HepG2 (cell line): ENCODE data around the gene CCDC57. TPM values are rescaled to one million over a fixed set of nuclear protein-coding genes. Genes with fewer than 3 reads are reported as not detected.

Source experiments
- ATAC-seq: fragments of 200-7000 bp; cut with Tn5 transposase; 3 replicates; pipeline ENCODE4 v1.9.1; 2020; ENCODE audit warnings: mild to moderate bottlenecking, moderate library complexity
- BruUV-seq: library from RNA; stranded (reverse); fragments of 400-500 nt; replicated peaks from 2 replicates; lab custom pipeline; 2021; lab: Mats Ljungman, UMichigan
- CTCF ChIA-PET: fragments of 300-600 bp; formaldehyde crosslinking; extraction: SDS; loops from one replicate; lab custom pipeline; 2021; ENCODE audit warnings: low total read pairs, inconsistent platforms, low intra/inter-chr PET ratio; lab: Yijun Ruan, JAX
- POLR2A ChIA-PET: fragments of 350-600 bp; sonication (Branson Sonifier 250); formaldehyde crosslinking; loops from one replicate; lab custom pipeline; 2020; ENCODE audit warnings: antibody characterized with exemption, inconsistent platforms; lab: Yijun Ruan, JAX
- DNase-seq: peaks from one replicate; pipeline ENCODE4 v3.0.0-alpha.2; 2015; ENCODE audit warnings: low spot score
- FAIRE-seq: peaks from 3 replicates; lab custom pipeline; 2011; peaks lifted over from hg19 to GRCh38; lab: Jason Lieb, UNC
- H2AFZ ChIP-seq: one replicate; pipeline ENCODE4 v1.6.1; 2011; ENCODE audit warnings: low read length, inconsistent platforms
- H3K27ac ChIP-seq: fragments of 300-600 bp; 3 replicates; pipeline ENCODE4 v1.8.0; 2011; ENCODE audit warnings: mixed run types, mild to moderate bottlenecking, mixed read lengths, low read length, inconsistent platforms; ENCODE audit not compliant: insufficient read depth; ENCODE audit errors: extremely low read length
- H3K27me3 ChIP-seq, 2 experiments: fragments of 200-600 bp in 1 of 2; 2 replicates in 1 of 2; 3 replicates in 1 of 2; pipeline versions ENCODE4 v1.6.0 to v1.8.0; 2011; ENCODE audit warnings: low read length in 2 of 2, mild to moderate bottlenecking in 2 of 2, moderate library complexity in 2 of 2, inconsistent platforms in 1 of 2; ENCODE audit not compliant: insufficient read depth in 2 of 2, control insufficient read depth in 1 of 2
- H3K36me3 ChIP-seq, 2 experiments: fragments of 200-600 bp in 1 of 2; replicated peaks in 1 of 2; 2 replicates in 1 of 2; 3 replicates in 1 of 2; pipeline versions ENCODE4 v1.5.1 to v1.8.0; 2011; ENCODE audit warnings: low read length in 2 of 2, inconsistent platforms in 1 of 2; ENCODE audit not compliant: insufficient read depth in 2 of 2, control insufficient read depth in 1 of 2
- H3K4me1 ChIP-seq: 2 replicates; pipeline ENCODE4 v1.5.1; 2012; ENCODE audit warnings: low read length, inconsistent platforms; ENCODE audit not compliant: insufficient read depth
- H3K4me2 ChIP-seq: 2 replicates; pipeline ENCODE4 v1.6.0; 2011; ENCODE audit warnings: low read depth, low read length, inconsistent platforms
- H3K4me3 ChIP-seq, 3 experiments: fragments of 200-600 bp in 1 of 3; sonication (generic), shearing (Covaris generic) in 1 of 3; replicated peaks in 1 of 3; 2 replicates each; pipeline ENCODE4 v1.5.1; 2011 to 2016; ENCODE audit warnings: low read length in 3 of 3, inconsistent platforms in 2 of 3, low read depth in 2 of 3, mild to moderate bottlenecking in 2 of 3, control low read depth in 1 of 3, mixed read lengths in 1 of 3; ENCODE audit not compliant: insufficient read depth in 1 of 3
- H3K79me2 ChIP-seq: one replicate; pipeline ENCODE4 v1.6.1; 2011; ENCODE audit warnings: low read length, inconsistent platforms; ENCODE audit not compliant: insufficient read depth
- H3K9ac ChIP-seq: 2 replicates; pipeline ENCODE4 v1.6.0; 2011; ENCODE audit warnings: mild to moderate bottlenecking, low read depth, low read length, inconsistent platforms; ENCODE audit not compliant: insufficient read depth
- H3K9me3 ChIP-seq: 2 replicates; pipeline ENCODE4 v1.5.1; 2012; ENCODE audit warnings: mild to moderate bottlenecking, low read length
- H4K20me1 ChIP-seq: 2 replicates; pipeline ENCODE4 v1.6.0; 2011; ENCODE audit warnings: inconsistent platforms, mild to moderate bottlenecking, low read length, moderate library complexity; ENCODE audit not compliant: insufficient read depth
- ARID2 ChIP-seq: sonication (generic); formaldehyde crosslinking; IDR thresholded peaks from 2 replicates; pipeline ENCODE4 v1.8.1; 2022; ENCODE audit warnings: mild to moderate bottlenecking, missing genetic modification reagents, borderline replicate concordance
- CHD4 ChIP-seq: fragments of 200-600 bp; sonication (generic); IDR thresholded peaks from 2 replicates; pipeline ENCODE4 v1.7.0; 2017; ENCODE audit warnings: mild to moderate bottlenecking, low read length, borderline replicate concordance
- GABPA ChIP-seq, 2 experiments: IDR thresholded peaks; 2 replicates each; pipeline ENCODE4 v1.6.1; 2011 to 2016; ENCODE audit warnings: low read depth in 2 of 2, low read length in 1 of 2, missing biosample characterization in 1 of 2, missing genetic modification characterization in 1 of 2
- KLF13 ChIP-seq: sonication (generic); formaldehyde crosslinking; IDR thresholded peaks from 2 replicates; pipeline ENCODE4 v1.4.0; 2020; ENCODE audit warnings: mild to moderate bottlenecking, missing genetic modification reagents
- PHF20 ChIP-seq: sonication (generic); formaldehyde crosslinking; IDR thresholded peaks from 2 replicates; pipeline ENCODE4 v1.5.0; 2020; ENCODE audit warnings: mild to moderate bottlenecking, missing genetic modification reagents
- SMARCC2 ChIP-seq: fragments of 450-650 bp; IDR thresholded peaks from 2 replicates; pipeline ENCODE4 v1.6.1; 2017; ENCODE audit warnings: antibody characterized with exemption, mild to moderate bottlenecking
- SRSF4 ChIP-seq: fragments of 200-400 bp; formaldehyde crosslinking; IDR thresholded peaks from one replicate; pipeline ENCODE4 v1.6.1; 2018; ENCODE audit warnings: mild to moderate bottlenecking, low read depth, low read length, moderate library complexity; ENCODE audit not compliant: poor library complexity, severe bottlenecking
- ZC3H4 ChIP-seq: sonication (generic); formaldehyde crosslinking; IDR thresholded peaks from 2 replicates; pipeline ENCODE4 v1.4.0; 2020; ENCODE audit warnings: missing genetic modification reagents, borderline replicate concordance
- ZNF33B ChIP-seq: sonication (generic); formaldehyde crosslinking; IDR thresholded peaks from 2 replicates; pipeline ENCODE4 v1.5.1; 2020; ENCODE audit warnings: mild to moderate bottlenecking, missing genetic modification reagents
- ZNF883 ChIP-seq: sonication (generic); formaldehyde crosslinking; IDR thresholded peaks from 2 replicates; pipeline ENCODE4 v1.5.1; 2020; ENCODE audit warnings: mild to moderate bottlenecking, missing genetic modification reagents; ENCODE audit errors: not compliant biosample characterization
- ZSCAN25 ChIP-seq: sonication (generic); formaldehyde crosslinking; IDR thresholded peaks from 2 replicates; pipeline ENCODE4 v1.8.0; 2022; ENCODE audit warnings: mild to moderate bottlenecking, missing genetic modification reagents
- WGBS: methylation state at CpG from one replicate; pipeline ENCODE4 v1.1.6; 2017; ENCODE audit warnings: low lambda C conversion rate; 5-methylcytosine and 5-hydroxymethylcytosine counted together
- in situ Hi-C: cut with HindIII; loops from 2 replicates; pipeline ENCODE4 v1.10.0; 2017; ENCODE audit warnings: low pct_unique_long_range_greater_than_20kb; ENCODE audit not compliant: extremely low pct_ligation_motif_present
- intact Hi-C: fragments of 100-400 bp; cut with micrococcal nuclease; formaldehyde crosslinking; loops from one replicate; pipeline ENCODE4 v1.10.0; 2022; ENCODE audit not compliant: unreplicated experiment
- polyA plus RNA-seq, 8 experiments: library from polyadenylated mRNA; depleted of rRNA in 3 of 8; stranded (reverse) in 7 of 8; unstranded in 1 of 8; fragments of >200 nt; fragmentation: Illumina TruSeq in 4 of 8; extraction: Trizol in 4 of 8; gene quantifications; 2 replicates each; pipeline versions ENCODE4 v1.2.1 to v1.2.3, GENCODE V29; 2011 to 2016; ENCODE audit warnings: low read depth in 4 of 8, missing spikeins in 1 of 8, mixed read lengths in 1 of 8; ENCODE audit not compliant: insufficient read depth in 1 of 8
- total RNA-seq, 5 experiments: library from RNA; depleted of rRNA; stranded (reverse); fragments of >200 nt; fragmentation: Illumina TruSeq; extraction: Trizol; gene quantifications; 2 replicates each; pipeline ENCODE4 v1.2.3, GENCODE V29; 2016; ENCODE audit warnings: low read depth in 1 of 5
- TF ChIP-seq, protein P1 (sequence below): sonication (generic); formaldehyde crosslinking; IDR thresholded peaks from 2 replicates; pipeline ENCODE4 v1.5.0; 2020; ENCODE audit warnings: mild to moderate bottlenecking, missing genetic modification reagents

CCDC57 gene
- total and polyA plus RNA-seq, 2 of the 13 experiments (the other 11 are each of a cell fraction or from before 2014, with no cell fraction given): 59.3 to 59.9 TPM

DNA sequence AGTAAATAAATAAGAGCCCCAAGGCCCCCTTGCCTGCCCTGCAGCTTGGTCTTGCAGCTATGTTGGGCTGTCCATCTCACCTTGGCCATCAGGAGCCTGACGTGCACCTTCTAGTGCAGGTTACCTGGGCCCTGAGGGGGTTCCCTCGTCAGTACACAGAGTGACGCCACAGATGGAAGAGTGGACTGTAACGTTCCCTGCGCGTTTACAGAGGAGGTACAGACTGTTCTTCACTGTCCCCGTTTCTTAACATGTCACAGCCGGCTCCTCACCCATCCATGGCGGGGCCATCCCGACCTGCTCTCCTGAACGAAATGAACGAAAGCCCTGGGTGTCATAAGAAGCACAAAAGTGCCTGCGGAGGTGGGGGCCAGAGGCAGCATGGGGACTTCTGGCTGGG is 98.7 kb downstream of the CCDC57 start:
- no peaks in the 10 kb centered on the region for H3K79me2 ChIP-seq
- FAIRE-seq (no peak), DNase-seq (no peak), ATAC-seq (no peak)
- H4K20me1 ChIP-seq: no peaks in the 10 kb centered on the region
- H3K36me3 ChIP-seq: peaks cover 0 to 3% of the 10 kb centered on the region in 2 experiments; a peak in 2 of 5 replicates
- H3K4me3 ChIP-seq: no peak overlapping the region
- H2AFZ ChIP-seq: no peak overlapping the region
- no peaks in the 10 kb centered on the region for H3K27me3 ChIP-seq
- H3K9me3 ChIP-seq: no peaks in the 10 kb centered on the region
- CTCF ChIA-PET: no interaction called here
- TF ChIP-seq ZNF883 (CRISPR knock-in tag): no peak
- TF ChIP-seq ZNF33B (CRISPR knock-in tag): no peak
- TF ChIP-seq ZC3H4 (CRISPR knock-in tag): no peak
- no peak for TF ChIP-seq SMARCC2
- TF ChIP-seq GABPA (IDR thresholded peaks at IDR 0.05; ENCODE audit: low read depth, low read length): no peak
- no peak for TF ChIP-seq GABPA (CRISPR knock-in tag; IDR thresholded peaks at IDR 0.05; ENCODE audit: low read depth)
- TF ChIP-seq, protein P1, sequence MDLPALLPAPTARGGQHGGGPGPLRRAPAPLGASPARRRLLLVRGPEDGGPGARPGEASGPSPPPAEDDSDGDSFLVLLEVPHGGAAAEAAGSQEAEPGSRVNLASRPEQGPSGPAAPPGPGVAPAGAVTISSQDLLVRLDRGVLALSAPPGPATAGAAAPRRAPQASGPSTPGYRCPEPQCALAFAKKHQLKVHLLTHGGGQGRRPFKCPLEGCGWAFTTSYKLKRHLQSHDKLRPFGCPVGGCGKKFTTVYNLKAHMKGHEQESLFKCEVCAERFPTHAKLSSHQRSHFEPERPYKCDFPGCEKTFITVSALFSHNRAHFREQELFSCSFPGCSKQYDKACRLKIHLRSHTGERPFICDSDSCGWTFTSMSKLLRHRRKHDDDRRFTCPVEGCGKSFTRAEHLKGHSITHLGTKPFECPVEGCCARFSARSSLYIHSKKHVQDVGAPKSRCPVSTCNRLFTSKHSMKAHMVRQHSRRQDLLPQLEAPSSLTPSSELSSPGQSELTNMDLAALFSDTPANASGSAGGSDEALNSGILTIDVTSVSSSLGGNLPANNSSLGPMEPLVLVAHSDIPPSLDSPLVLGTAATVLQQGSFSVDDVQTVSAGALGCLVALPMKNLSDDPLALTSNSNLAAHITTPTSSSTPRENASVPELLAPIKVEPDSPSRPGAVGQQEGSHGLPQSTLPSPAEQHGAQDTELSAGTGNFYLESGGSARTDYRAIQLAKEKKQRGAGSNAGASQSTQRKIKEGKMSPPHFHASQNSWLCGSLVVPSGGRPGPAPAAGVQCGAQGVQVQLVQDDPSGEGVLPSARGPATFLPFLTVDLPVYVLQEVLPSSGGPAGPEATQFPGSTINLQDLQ (CRISPR knock-in tag): no peak
- no peak for TF ChIP-seq ZSCAN25 (CRISPR knock-in tag)
- TF ChIP-seq KLF13 (CRISPR knock-in tag): no peak
- TF ChIP-seq CHD4: no peak
- TF ChIP-seq PHF20 (CRISPR knock-in tag): no peak
- no peak for TF ChIP-seq ARID2 (CRISPR knock-in tag)
- no peak for TF ChIP-seq SRSF4
- 92% methylated on average over 13 of the region's 13 CpGs for WGBS
- POLR2A ChIA-PET: interaction anchor here (1.5 kb wide), 1 partner anchor 12 kb away, joined by 6 read pairs; no protein-coding TSS in a partner anchor
- BruUV-seq: no TSS peak
- no peak overlapping the region for H3K27ac ChIP-seq
- H3K9ac ChIP-seq: no peak overlapping the region
- intact Hi-C loops (no loop called here), in situ Hi-C loops (no loop called here)
- H3K4me2 ChIP-seq: no peak overlapping the region
- peaks cover 82% of the 10 kb centered on the region for H3K4me1 ChIP-seq
